NOMO-1 treated with DMSO at 0.1 percent for 48 hours (cell line): ENCODE data around the gene JCAD.
"Not testable (repeated sequence)": the region's sequence is repeated elsewhere in the genome, so short reads cannot be mapped to it uniquely, and the experiment has no call there.

Source experiments
- DNase-seq: peaks from one replicate; lab custom pipeline; 2025; ENCODE audit not compliant: unreplicated experiment; lab: John Stamatoyannopoulos, UW

JCAD gene

GRCh38 chr10:30026578-30026977, 32.8 kb downstream of the JCAD start:
- DNase-seq, result no peak

- DNase-seq, result no peak
These were observed 33.3 kb downstream of the JCAD start for GRCh38 chr10:30026080-30026479.

GRCh38 chr10:30025428-30025827, 34.0 kb downstream of the JCAD start:
- not testable (repeated sequence) for DNase-seq

GRCh38 chr10:30022590-30022989, 36.8 kb downstream of the JCAD start:
- no peak for DNase-seq

- no peak for DNase-seq
These were observed 39.9 kb downstream of the JCAD start for GRCh38 chr10:30019468-30019867.

- no peak for DNase-seq
These were observed 40.9 kb downstream of the JCAD start for GRCh38 chr10:30018496-30018895.

- no peak for DNase-seq
These were observed 41.4 kb downstream of the JCAD start for GRCh38 chr10:30017966-30018365.

- DNase-seq, result peak; percentile 55
These were observed 41.8 kb downstream of the JCAD start for GRCh38 chr10:30017556-30017955.

- no peak for DNase-seq
These were observed 44.9 kb downstream of the JCAD start for GRCh38 chr10:30014511-30014910.

- no peak for DNase-seq
These were observed 45.6 kb downstream of the JCAD start for GRCh38 chr10:30013757-30014156.

- no peak for DNase-seq
These were observed 47.3 kb downstream of the JCAD start for GRCh38 chr10:30011956-30012647.

- DNase-seq, result no peak
These were observed 48.0 kb downstream of the JCAD start for GRCh38 chr10:30011396-30011795.

GRCh38 chr10:30007406-30007805, 52.0 kb downstream of the JCAD start:
- no peak for DNase-seq

- no peak for DNase-seq
These were observed 53.0 kb downstream of the JCAD start for GRCh38 chr10:30006410-30006809.

GRCh38 chr10:30005116-30005515, 54.3 kb downstream of the JCAD start:
- not testable (repeated sequence) for DNase-seq

GRCh38 chr10:30002426-30003266, 56.7 kb downstream of the JCAD start:
- peak; percentile 47 for DNase-seq

GRCh38 chr10:30000802-30001571, 58.4 kb downstream of the JCAD start:
- no peak for DNase-seq

GRCh38 chr10:29998142-29998808, 61.1 kb downstream of the JCAD start:
- DNase-seq, result peak; percentile 64

- DNase-seq, result no peak
These were observed 64.6 kb downstream of the JCAD start for GRCh38 chr10:29994811-29995210.

- DNase-seq, result no peak
These were observed 66.0 kb downstream of the JCAD start for GRCh38 chr10:29993319-29993915.

GRCh38 chr10:29992914-29993313, 66.5 kb downstream of the JCAD start:
- DNase-seq, result no peak
